SK-N-SH (cell line): Measurements from ENCODE around the gene EIF1B. TPM values are rescaled to one million over a fixed set of nuclear protein-coding genes. Genes with fewer than 3 reads are reported as not detected.

Experiments used
- CTCF ChIA-PET: fragments of 300-600, 350-600 bp; formaldehyde crosslinking; extraction: SDS; loops from one replicate; lab custom pipeline; 2021; lab: Yijun Ruan, JAX
- POLR2A ChIA-PET: fragments of 350-600 bp; sonication (Branson Sonifier 250); formaldehyde crosslinking; extraction: SDS; loops from one replicate; lab custom pipeline; 2020; ENCODE audit warnings: antibody characterized with exemption, inconsistent platforms; lab: Yijun Ruan, JAX
- DNase-seq: peaks from one replicate; pipeline ENCODE4 v3.0.0; 2012
- H2AFZ ChIP-seq: fragments of 200-600 bp; sonication (generic); 2 replicates; pipeline ENCODE4 v1.8.1; 2016; ENCODE audit warnings: antibody characterized with exemption, mild to moderate bottlenecking, low read depth
- H3F3A ChIP-seq: fragments of 200-600 bp; sonication (generic); replicated peaks from 2 replicates; pipeline ENCODE3; 2016; ENCODE audit warnings: antibody characterized with exemption, mild to moderate bottlenecking; ENCODE audit not compliant: insufficient read depth
- H3K27ac ChIP-seq, 2 experiments: fragments of 200-500 bp in 1 of 2; fragments of 200-600 bp in 1 of 2; sonication (Bioruptor generic) in 1 of 2; sonication (generic), shearing (Covaris generic) in 1 of 2; 2 replicates each; pipeline versions ENCODE4 v1.5.1 to v1.6.1; 2014 to 2016; ENCODE audit warnings: low read depth in 2 of 2, inconsistent platforms in 1 of 2, low read length in 1 of 2, mild to moderate bottlenecking in 1 of 2, mixed read lengths in 1 of 2
- H3K27me3 ChIP-seq: fragments of 200-600 bp; sonication (generic), shearing (Covaris generic); 2 replicates; pipeline ENCODE4 v1.6.1; 2016; ENCODE audit warnings: mixed run types; ENCODE audit not compliant: insufficient read depth
- H3K36me3 ChIP-seq, 2 experiments: fragments of 200-500 bp in 1 of 2; fragments of 200-600 bp in 1 of 2; sonication (Bioruptor generic) in 1 of 2; sonication (generic) in 1 of 2; replicated peaks in 1 of 2; 2 replicates each; pipeline versions ENCODE3 to v1.5.1; 2014 to 2016; ENCODE audit warnings: low read length in 1 of 2, mild to moderate bottlenecking in 1 of 2; ENCODE audit not compliant: insufficient read depth in 2 of 2, control insufficient read depth in 1 of 2
- H3K4me1 ChIP-seq, 2 experiments: fragments of 200-500 bp in 1 of 2; fragments of 200-600 bp in 1 of 2; sonication (Bioruptor generic) in 1 of 2; sonication (generic), shearing (Covaris generic) in 1 of 2; 2 replicates each; pipeline versions ENCODE4 v1.5.1 to v1.6.1; 2014 to 2016; ENCODE audit warnings: low read depth in 1 of 2, low read length in 1 of 2, mixed run types in 1 of 2; ENCODE audit not compliant: insufficient read depth in 2 of 2, control insufficient read depth in 1 of 2
- H3K4me2 ChIP-seq: fragments of 200-600 bp; sonication (generic), shearing (Covaris generic); 2 replicates; pipeline ENCODE4 v1.6.1; 2017; ENCODE audit warnings: mixed run types
- H3K4me3 ChIP-seq, 2 experiments: fragments of 200-500 bp in 1 of 2; fragments of 200-600 bp in 1 of 2; sonication (Bioruptor generic) in 1 of 2; sonication (generic), shearing (Covaris generic) in 1 of 2; 2 replicates each; pipeline versions ENCODE4 v1.5.1 to v1.8.1; 2014 to 2016; ENCODE audit warnings: low read depth in 2 of 2, inconsistent platforms in 1 of 2, low read length in 1 of 2, mild to moderate bottlenecking in 1 of 2, mixed read lengths in 1 of 2, moderate library complexity in 1 of 2
- H3K79me2 ChIP-seq: fragments of 200-600 bp; sonication (generic); 2 replicates; pipeline ENCODE4 v1.8.1; 2017; ENCODE audit warnings: mild to moderate bottlenecking; ENCODE audit not compliant: insufficient read depth
- H3K9ac ChIP-seq: fragments of 200-600 bp; sonication (generic); 2 replicates; pipeline ENCODE4 v1.6.1; 2017; ENCODE audit warnings: mixed run types
- H3K9me2 ChIP-seq: fragments of 200-600 bp; sonication (generic); 2 replicates; pipeline ENCODE4 v1.6.1; 2017; ENCODE audit warnings: mixed run types
- H3K9me3 ChIP-seq: fragments of 200-600 bp; sonication (generic); 2 replicates; pipeline ENCODE4 v1.6.1; 2017; ENCODE audit warnings: mixed run types, mild to moderate bottlenecking, moderate library complexity
- H4K20me1 ChIP-seq: fragments of 200-600 bp; sonication (generic); 2 replicates; pipeline ENCODE4 v1.6.1; 2017; ENCODE audit warnings: mild to moderate bottlenecking, mixed run types; ENCODE audit not compliant: insufficient read depth
- CHD2 ChIP-seq: fragments of 150-350 bp; IDR thresholded peaks from 2 replicates; pipeline ENCODE4 v1.6.1; 2018; ENCODE audit warnings: low read length; ENCODE audit not compliant: partially characterized antibody
- ELF1 ChIP-seq: IDR thresholded peaks from 2 replicates; pipeline ENCODE4 v1.4.0; 2012
- EP300 ChIP-seq, 2 experiments: IDR thresholded peaks; 2 replicates each; pipeline versions ENCODE4 v1.4.0 to v1.6.1; 2012; ENCODE audit warnings: borderline replicate concordance in 1 of 2, low read depth in 1 of 2, low read length in 1 of 2
- FOXJ3 ChIP-seq: sonication (generic); formaldehyde crosslinking; IDR thresholded peaks from 2 replicates; pipeline ENCODE4 v1.5.1; 2020; ENCODE audit warnings: mild to moderate bottlenecking, missing genetic modification reagents
- GATA2 ChIP-seq: sonication (generic); formaldehyde crosslinking; IDR thresholded peaks from 2 replicates; pipeline ENCODE4 v1.5.0; 2020; ENCODE audit warnings: mild to moderate bottlenecking, missing genetic modification reagents
- NFIC ChIP-seq: IDR thresholded peaks from 2 replicates; pipeline ENCODE4 v1.4.0; 2012; ENCODE audit warnings: borderline replicate concordance
- RAD21 ChIP-seq: IDR thresholded peaks from 2 replicates; pipeline ENCODE4 v1.6.1; 2012; ENCODE audit warnings: mild to moderate bottlenecking, low read length
- RCOR1 ChIP-seq: fragments of 150-350 bp; IDR thresholded peaks from 2 replicates; pipeline ENCODE4 v1.6.1; 2017; ENCODE audit warnings: antibody characterized with exemption, low read length
- RFX5 ChIP-seq: IDR thresholded peaks from 2 replicates; pipeline ENCODE4 v1.6.1; 2012; ENCODE audit warnings: mild to moderate bottlenecking, improper control_type of control experiment, low read length
- SMC3 ChIP-seq: IDR thresholded peaks from 2 replicates; pipeline ENCODE4 v1.6.1; 2012; ENCODE audit warnings: low read depth, low read length, improper control_type of control experiment
- TEAD4 ChIP-seq: IDR thresholded peaks from 2 replicates; pipeline ENCODE4 v1.4.0; 2012; ENCODE audit warnings: mild to moderate bottlenecking, borderline replicate concordance; ENCODE audit not compliant: insufficient read depth
- YY1 ChIP-seq: IDR thresholded peaks from 2 replicates; pipeline ENCODE4 v1.4.0; 2012; ENCODE audit warnings: low read depth, mild to moderate bottlenecking
- WGBS: methylation state at CpG from one replicate; pipeline ENCODE4 v1.1.6; 2017; ENCODE audit warnings: low lambda C conversion rate; 5-methylcytosine and 5-hydroxymethylcytosine counted together
- polyA plus RNA-seq, 3 experiments: library from polyadenylated mRNA; depleted of rRNA; stranded (reverse); fragments of >200 nt; gene quantifications; 2 replicates each; pipeline ENCODE4 v1.2.3, GENCODE V29; 2012
- TF ChIP-seq, protein P1 (sequence below): fragments of 200-600 bp; sonication (generic); IDR thresholded peaks from 2 replicates; pipeline ENCODE4 v1.6.1; 2017; ENCODE audit warnings: antibody characterized with exemption, mild to moderate bottlenecking, moderate library complexity
- TF ChIP-seq, protein P2 (sequence below): IDR thresholded peaks from 2 replicates; pipeline ENCODE4 v1.4.0; 2012; ENCODE audit warnings: low read depth, borderline replicate concordance

The EIF1B gene
- polyA plus RNA-seq, 1 of the 3 experiments (the other 2 are of a cell fraction), result 22.9 TPM

DNA sequence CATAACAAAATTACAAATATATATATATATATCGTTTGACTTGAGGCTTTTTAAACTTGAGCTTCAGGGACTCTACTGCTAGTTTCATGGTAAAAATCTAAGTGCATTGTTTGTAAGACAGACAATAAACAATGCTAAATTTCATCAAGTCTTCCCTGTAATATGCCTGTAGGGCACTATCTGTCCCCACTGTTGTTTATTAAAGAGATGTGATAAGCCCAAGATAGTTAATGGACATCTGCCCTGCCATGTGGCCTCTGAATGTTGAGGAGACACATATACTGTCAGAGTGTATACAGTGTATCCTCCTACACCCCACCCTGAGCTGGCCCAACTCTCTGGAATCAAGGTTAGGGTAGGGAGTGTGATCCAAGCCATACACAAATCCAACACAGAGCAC, 15.1 kb upstream of the EIF1B start:
- no peak for TF ChIP-seq TEAD4
- TF ChIP-seq GATA2, result peak; percentile 68
- peak; percentile 44; the same call in 1 of the 2 replicates for TF ChIP-seq FOXJ3 (CRISPR knock-in tag)
- no peak for TF ChIP-seq SMC3
- no peak for TF ChIP-seq RFX5
- TF ChIP-seq EP300 (IDR thresholded peaks at IDR 0.05; ENCODE audit: borderline replicate concordance in 1 of 2, low read depth in 1 of 2, low read length in 1 of 2), result peak in 1 of 2 experiments; percentile 68; a peak in 1 of 4 replicates
- peak; percentile 30 for TF ChIP-seq CHD2
- peak; percentile 70; the same call in 1 of the 2 replicates for TF ChIP-seq RCOR1
- TF ChIP-seq ELF1, result no peak
- TF ChIP-seq RAD21, result no peak
- no peak for TF ChIP-seq NFIC
- TF ChIP-seq, all 33 proteins: peak for 5
- CTCF ChIA-PET, result interaction anchor here (1.0 kb wide), 2 partner anchors 14 to 23 kb away, joined by 3 to 6 read pairs; no protein-coding TSS in a partner anchor
- Histone ChIP-seq H3K9me2 (no peaks in the 10 kb centered on the region), H3K27me3 (no peaks in the 10 kb centered on the region), H3K9me3 (no peaks in the 10 kb centered on the region), H3K9ac (no peak overlapping the region), H3F3A (no peaks in the 10 kb centered on the region), H2AFZ (no peak overlapping the region), H3K4me3 (no peak overlapping the region), H3K36me3 (no peaks in the 10 kb centered on the region), H3K4me2 (no peak overlapping the region), H3K79me2 (no peaks in the 10 kb centered on the region), H4K20me1 (no peaks in the 10 kb centered on the region), H3K27ac (no peak overlapping the region), H3K4me1 (peaks cover 0 to 3% of the 10 kb centered on the region in 2 experiments; a peak in 1 of 4 replicates)
- POLR2A ChIA-PET, result no interaction called here
- WGBS, result 21% methylated on average over 1 of the region's 1 CpG
- peak; percentile 58 for DNase-seq

DNA sequence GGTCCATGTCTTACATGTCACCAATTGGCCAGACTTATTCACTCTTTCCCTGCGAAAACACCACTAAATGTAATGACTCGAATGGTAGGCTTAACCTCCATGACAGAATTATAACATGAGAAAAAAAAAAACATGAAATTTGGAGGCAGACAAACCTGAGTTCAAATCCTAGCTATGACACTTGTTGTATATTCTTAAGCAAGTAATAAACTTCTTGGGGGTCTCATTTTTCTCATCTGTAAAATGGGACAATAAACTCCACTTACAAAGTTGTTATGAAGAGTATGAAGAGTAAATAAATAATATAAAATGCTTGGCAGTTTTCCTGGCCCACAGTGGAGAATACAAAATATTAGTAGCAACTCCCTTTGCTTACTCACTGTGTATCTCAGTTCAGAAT, 11.4 kb upstream of the EIF1B start:
- H3K9me2 ChIP-seq, result no peaks in the 10 kb centered on the region
- POLR2A ChIA-PET, result no interaction called here
- H3K4me3 ChIP-seq, result no peak overlapping the region
- CTCF ChIA-PET, result interaction anchor here (3.3 kb wide), 1 partner anchor 10 kb away, joined by 14 read pairs; the partner anchor contains the start of gene EIF1B
- H3K4me1 ChIP-seq, result peaks cover 0 to 3% of the 10 kb centered on the region in 2 experiments; a peak in 1 of 4 replicates
- TF ChIP-seq YY1 (no peak), EP300 (IDR thresholded peaks at IDR 0.05; ENCODE audit: borderline replicate concordance in 1 of 2, low read depth in 1 of 2, low read length in 1 of 2) (no peak), CHD2 (no peak)
- TF ChIP-seq, protein P1, sequence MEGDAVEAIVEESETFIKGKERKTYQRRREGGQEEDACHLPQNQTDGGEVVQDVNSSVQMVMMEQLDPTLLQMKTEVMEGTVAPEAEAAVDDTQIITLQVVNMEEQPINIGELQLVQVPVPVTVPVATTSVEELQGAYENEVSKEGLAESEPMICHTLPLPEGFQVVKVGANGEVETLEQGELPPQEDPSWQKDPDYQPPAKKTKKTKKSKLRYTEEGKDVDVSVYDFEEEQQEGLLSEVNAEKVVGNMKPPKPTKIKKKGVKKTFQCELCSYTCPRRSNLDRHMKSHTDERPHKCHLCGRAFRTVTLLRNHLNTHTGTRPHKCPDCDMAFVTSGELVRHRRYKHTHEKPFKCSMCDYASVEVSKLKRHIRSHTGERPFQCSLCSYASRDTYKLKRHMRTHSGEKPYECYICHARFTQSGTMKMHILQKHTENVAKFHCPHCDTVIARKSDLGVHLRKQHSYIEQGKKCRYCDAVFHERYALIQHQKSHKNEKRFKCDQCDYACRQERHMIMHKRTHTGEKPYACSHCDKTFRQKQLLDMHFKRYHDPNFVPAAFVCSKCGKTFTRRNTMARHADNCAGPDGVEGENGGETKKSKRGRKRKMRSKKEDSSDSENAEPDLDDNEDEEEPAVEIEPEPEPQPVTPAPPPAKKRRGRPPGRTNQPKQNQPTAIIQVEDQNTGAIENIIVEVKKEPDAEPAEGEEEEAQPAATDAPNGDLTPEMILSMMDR, result no peak
- TF ChIP-seq, protein P2, sequence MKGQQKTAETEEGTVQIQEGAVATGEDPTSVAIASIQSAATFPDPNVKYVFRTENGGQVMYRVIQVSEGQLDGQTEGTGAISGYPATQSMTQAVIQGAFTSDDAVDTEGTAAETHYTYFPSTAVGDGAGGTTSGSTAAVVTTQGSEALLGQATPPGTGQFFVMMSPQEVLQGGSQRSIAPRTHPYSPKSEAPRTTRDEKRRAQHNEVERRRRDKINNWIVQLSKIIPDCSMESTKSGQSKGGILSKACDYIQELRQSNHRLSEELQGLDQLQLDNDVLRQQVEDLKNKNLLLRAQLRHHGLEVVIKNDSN, result no peak
- H3K27ac ChIP-seq, result no peak overlapping the region
- no peak overlapping the region for H3K4me2 ChIP-seq
- H3K79me2 ChIP-seq, result no peaks in the 10 kb centered on the region
- 58% methylated on average over 2 of the region's 2 CpGs for WGBS
- no peak for DNase-seq
- H3K36me3 ChIP-seq, result no peaks in the 10 kb centered on the region
- no peak overlapping the region for H2AFZ ChIP-seq
- H4K20me1 ChIP-seq, result no peaks in the 10 kb centered on the region
- H3K9ac ChIP-seq, result no peak overlapping the region
- H3K27me3 ChIP-seq, result no peaks in the 10 kb centered on the region
- no peaks in the 10 kb centered on the region for H3F3A ChIP-seq
- no peaks in the 10 kb centered on the region for H3K9me3 ChIP-seq
